Measurements from ENCODE around the gene USHBP1.

Gene USHBP1

DNA sequence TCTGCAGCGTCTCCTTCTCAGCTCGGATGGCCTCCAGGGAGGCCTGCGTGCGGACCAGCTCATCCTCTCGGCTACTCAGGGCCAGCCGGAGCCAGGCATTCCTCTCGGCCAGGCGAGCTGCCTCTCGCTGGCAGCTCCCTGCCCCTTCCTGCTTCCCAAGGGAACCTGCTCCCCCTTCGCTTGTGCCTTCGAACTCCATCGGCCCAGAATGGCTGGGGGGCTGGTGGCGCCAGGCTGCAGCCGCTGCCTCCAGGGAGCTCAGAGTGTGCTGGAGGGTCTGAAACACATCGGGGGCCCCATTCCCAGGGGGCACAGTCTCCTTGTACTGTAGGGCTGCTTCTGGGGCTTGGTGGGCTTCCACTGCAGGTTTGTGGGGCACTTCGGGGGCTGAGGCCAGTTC is 2.0 kb downstream of the USHBP1 start:
- no peak for DNase-seq (ENCODE audit: low spot score)

DNA sequence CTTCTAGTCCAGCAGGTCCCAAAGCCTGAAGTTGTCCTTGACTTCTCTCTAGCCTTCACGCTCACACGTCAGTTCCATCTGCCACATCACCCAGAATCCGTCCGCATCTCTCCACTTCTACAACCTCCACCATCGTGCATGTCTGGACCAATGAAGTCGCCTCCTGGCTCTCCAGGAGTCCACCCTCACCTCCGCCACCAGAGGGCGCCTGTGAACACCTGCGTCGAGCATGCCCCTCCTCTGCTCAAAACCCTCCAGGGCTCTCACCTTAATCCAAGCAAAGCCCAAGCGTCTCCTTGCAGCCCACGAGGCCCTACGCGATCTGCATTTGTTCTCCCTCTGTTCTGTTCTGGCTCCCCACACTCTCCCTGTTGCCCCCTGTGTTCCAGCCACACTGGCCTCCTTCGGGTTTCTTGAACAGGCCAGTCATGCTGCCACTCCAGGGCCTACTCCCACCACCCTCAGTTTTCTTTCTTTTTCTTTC is 3.7 kb downstream of the USHBP1 start:
- peak; percentile 89 for DNase-seq (ENCODE audit: low spot score)

GRCh38 chr19:17259934-17260333 is 4.6 kb downstream of the USHBP1 start:
- no peak for DNase-seq (ENCODE audit: low spot score)

- DNase-seq (ENCODE audit: low spot score) = no peak
These were observed 5.3 kb downstream of the USHBP1 start for GRCh38 chr19:17259118-17259780.

DNA sequence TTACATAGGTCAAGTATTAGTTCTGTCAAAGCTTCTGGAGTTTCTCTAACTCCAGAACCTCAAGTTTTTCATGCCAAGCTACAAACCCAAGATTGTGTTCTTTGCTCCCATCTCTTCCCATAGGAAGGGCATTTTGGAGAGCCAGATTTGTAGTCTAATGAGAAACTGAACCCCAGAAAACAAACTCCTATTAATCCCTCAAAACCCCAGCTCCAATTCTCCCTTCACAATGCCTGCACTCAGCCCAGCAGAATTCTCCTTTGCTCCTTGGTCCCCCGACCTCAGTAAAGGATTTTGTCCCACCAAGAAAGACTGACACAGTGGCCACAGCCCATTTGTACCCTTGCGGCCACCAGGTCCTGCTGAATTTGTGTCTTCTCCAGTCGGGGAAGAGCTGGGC is 8.4 kb downstream of the USHBP1 start:
- DNase-seq (ENCODE audit: low spot score) = no peak

DNA sequence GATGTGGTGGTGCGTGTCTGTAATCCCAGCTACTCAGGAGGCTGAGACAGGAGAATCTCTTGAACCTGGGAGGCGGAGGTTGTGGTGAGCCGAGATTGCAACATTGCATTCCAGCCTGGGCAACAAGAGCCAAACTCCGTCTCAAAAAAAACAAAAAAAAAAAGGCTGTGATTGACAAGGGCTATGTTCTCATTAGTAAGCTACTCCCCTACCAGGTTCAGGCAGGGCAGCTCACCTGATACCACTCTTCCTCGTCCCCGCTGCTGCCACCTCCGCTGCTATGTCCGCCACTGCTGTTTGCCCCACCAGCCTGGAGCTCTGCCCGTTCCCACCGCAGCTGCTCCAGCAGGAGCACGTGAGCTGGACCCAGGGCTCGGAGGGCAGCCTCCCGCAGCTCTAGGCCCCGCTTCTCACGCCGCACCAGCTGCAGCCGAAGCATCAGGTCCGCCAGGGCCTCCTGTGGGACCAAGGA is 9.4 kb downstream of the USHBP1 start:
- no peak for DNase-seq (ENCODE audit: low spot score)

DNA sequence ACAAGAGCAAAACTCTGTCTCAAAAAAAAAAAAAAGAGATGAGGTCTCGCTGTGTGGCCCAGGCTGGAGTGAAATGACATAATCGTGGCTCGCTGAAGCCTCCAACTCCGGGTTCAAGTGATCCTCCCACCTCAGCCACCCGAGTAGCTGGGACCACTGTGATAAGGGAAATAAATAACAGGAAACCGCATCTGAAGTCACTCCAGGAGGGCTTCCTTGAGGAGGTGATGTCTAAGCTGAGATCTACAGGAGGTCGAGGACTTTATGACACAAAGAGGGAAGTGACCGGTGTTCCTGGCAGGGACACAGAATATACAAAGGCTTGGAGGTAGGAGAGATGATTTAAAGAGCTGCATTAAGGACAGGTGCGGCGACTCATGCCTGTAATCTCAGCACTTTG is 9.9 kb downstream of the USHBP1 start:
- no peak for DNase-seq (ENCODE audit: low spot score)

DNA sequence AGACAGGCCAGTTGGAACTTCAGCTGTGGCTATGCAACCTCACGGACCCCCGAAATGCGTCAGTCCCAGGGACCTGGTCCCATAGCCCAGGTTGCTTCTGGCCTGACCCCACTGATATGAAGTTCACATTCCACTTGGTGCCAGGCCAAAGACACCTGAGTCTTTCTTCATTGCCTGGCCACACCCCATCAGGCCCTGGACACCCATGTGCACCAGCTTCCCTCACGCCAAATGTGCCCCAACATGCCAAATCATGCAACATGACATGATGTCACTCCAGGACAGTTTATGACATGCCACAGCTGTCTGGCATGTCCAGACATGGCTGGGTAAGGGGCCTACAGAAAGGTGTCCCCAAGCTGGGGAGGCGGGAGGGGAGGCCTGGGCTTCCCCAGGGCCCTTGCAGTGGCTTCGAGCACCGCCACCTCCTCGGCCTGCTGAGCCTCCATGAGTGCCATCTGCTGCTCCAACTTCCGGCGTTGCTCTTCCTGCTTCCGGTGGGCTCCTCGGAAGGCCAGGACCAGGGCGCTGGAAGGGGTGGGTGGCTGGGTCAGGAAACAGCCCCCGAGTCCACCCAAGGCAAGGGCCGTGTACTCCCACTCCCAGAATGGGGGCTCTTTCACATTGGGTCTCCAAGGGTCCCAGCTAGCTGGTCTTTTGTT is 14.5 kb downstream of the USHBP1 start:
- DNase-seq (ENCODE audit: low spot score) = no peak

GRCh38 chr19:17248011-17248776 is 16.4 kb downstream of the USHBP1 start:
- DNase-seq (ENCODE audit: low spot score) = peak; percentile 77

GRCh38 chr19:17246681-17247425 is 17.7 kb downstream of the USHBP1 start:
- no peak for DNase-seq (ENCODE audit: low spot score)

DNA sequence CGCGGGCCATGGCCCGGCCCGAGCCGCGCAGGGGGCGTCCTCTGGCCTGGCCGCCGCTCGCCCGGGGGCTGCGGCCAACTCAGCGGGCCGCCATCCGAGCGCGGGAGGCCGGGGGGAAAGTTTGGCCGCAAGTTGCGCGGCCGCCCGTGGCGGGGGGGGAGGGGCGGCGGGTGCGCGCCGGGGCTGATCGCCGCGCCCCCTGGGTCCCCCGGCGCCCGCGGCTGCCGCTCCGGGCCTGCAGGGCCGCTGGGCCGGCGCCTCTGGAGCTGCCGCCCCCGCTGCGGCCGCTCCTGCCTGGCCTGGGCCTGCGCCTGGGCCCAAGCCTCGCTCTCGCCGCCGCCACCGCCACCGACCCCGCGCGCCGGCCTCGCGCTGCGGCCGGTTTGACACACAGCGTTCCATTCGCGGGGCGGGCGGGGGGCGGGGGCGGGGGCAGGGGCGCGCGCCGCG is 19.0 kb downstream of the USHBP1 start, which contains the start of gene NR2F6:
NR2F6 (minus strand) TSS at position 385 of the 450 bp plus-strand sequence. CDS start 699 bp downstream, outside the sequence.
- DNase-seq (ENCODE audit: low spot score) = no peak

DNA sequence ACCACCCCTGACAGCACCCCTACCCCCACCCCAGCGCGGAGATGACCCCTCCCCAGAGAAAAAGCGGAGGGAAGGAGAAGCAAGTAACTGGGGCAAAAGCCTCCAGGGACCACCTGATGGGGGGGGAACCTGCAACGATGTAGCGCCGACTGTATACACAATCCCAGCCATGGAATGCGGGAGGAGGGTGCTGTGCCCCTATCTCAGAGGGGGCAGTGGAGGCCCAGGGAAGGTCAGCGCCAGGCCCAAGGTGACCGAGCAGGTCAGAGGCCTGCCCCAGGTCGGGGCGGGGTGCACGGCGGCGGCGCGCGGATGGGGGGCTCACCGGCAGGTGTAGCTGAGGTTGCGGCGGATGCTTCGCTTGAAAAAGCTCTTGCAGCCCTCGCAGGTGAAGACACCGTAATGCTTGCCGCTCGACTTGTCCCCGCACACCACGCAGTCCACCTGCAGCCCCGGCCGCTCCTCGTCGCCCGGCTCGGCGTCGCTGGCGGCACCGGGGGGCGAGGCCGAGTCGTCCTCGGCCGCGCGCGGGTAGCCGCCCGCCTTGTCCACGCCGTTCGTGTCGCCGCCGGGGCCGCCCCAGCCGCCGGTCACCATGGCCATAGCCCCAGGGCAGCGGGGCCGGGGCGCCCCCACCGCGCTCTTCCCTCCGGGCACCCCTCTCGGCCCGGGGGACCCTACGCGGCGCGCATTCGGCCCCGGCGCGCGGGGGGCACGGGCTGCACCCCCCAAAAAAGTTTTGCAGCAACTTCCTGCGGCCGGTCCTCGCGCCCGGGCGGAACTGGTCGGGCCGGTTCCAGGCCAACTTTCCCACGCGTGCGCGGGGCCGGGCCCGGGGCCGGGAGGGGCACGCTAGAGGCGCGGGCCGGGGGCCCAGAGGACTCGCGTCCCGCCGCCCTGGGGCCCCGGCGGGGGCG is 19.7 kb downstream of the USHBP1 start:
- DNase-seq (ENCODE audit: low spot score) = no peak

DNA sequence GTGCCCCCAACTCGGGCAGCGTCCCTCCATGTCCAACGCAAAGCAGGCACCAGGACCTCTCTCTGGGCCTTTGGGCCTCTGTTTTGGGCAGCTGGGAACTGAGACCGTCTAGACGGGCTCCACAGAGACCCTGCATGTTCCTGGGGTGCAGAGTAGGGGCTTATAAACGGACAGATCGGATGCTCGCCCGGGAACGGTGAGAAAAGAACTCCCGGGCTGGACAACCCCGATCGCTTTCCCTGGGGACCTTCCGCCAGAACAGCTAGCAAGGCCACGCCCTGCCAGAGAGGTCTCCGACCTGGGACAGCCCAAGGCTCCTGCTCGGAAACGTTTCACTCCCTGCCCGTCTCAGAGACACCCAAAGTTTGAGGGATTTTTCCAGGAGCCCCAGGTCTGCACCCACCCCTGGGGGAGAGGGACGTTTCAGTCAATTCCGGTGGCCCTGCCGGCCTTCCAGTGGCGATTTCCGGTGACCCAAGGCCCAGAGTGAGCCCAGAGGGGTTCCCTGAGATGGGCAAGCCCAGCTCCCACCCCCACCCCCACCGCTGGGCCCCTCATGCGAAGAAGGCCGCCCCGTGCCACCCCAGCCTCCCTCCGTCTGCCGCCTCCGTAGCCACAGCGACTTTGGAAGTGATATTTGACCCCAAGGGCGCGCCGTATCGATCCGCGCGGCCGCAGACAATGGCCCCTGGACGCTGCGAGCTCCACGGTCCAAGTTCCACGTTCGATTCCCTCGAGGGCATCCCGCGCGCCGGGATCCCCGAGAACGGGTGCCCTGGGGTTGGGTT is 20.5 kb downstream of the USHBP1 start:
- DNase-seq (ENCODE audit: low spot score) = peak; percentile 71

- DNase-seq (ENCODE audit: low spot score) = no peak
These were observed 21.2 kb downstream of the USHBP1 start for GRCh38 chr19:17243211-17243829.

DNA sequence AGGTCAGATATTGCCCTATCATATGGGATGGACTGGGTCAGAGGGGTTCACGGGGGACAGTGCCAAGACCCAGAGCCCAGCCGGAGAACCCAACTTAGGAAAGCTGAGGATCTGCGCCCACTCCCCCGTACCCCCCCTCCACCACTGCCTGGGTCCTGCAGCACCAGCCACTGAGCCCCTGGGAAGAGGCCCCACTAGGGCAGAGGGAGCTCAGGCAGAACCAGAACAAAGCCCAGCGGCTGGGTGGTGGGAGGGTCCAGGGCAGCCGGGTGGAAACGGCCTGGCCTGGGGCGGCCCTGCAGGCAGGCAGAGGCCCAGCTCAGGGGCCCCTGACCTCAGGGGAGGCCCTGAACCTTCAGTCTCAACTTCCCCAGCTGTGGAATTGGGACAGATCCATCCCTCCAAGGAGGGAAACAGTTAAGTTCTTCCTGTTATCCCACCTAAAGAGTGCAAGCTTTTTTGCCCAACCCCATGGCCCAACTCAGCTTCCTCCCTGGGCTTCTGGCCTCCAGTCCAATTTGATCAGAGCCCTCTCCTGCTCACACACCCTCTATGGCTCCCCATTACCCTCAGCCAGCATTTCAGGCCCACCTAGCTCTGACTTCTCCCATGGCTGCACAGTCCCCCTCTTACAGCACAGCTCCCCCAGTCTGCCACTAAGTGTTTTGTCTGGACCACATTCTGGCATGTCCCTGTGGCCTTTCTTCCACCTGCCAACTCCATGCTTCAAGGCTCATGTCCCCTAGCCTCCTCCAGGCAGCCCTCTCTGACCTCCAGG is 21.9 kb downstream of the USHBP1 start:
- DNase-seq (ENCODE audit: low spot score) = no peak

- DNase-seq (ENCODE audit: low spot score) = no peak
These were observed 23.6 kb downstream of the USHBP1 start for GRCh38 chr19:17240826-17241399.

DNA sequence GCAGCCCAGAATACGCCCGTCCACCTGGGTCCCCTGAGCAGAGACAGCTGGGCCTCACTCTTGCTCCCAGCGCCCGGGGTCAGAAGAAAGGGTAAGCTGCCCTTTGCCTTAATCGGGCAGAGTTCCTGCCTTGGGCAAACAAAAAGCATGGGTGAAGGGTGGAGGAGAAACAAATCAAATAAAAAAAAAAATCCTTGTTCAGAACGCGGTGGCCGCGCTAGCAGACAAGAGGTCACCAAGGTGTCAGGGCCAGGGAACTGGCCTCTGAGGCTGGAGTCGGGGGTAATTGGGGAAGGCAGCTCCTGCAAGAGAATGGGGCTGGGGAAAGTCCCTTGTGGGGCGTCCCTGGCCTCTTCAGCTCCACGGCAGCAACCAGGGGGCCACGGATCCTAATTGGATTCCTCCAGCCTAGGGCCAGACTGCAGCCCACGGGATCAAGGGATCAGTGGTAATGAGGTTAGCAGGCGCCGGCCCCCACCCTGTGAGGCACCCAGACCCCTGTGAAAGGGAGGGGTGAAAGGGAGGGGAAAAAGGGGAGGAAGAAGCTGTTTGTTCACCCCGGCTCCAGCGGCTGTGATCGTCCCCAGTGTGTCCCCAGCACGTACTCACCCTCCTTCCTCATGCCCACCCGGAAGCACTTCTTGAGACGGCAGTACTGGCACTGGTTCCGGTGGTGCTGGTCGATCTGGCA is 24.3 kb downstream of the USHBP1 start:
- DNase-seq (ENCODE audit: low spot score) = no peak
